ENCODE measurements around the gene GNA15.
"Not testable (repeated sequence)": the region's sequence is repeated elsewhere in the genome, so short reads cannot be mapped to it uniquely, and the experiment has no call there.

The GNA15 gene, protein sequence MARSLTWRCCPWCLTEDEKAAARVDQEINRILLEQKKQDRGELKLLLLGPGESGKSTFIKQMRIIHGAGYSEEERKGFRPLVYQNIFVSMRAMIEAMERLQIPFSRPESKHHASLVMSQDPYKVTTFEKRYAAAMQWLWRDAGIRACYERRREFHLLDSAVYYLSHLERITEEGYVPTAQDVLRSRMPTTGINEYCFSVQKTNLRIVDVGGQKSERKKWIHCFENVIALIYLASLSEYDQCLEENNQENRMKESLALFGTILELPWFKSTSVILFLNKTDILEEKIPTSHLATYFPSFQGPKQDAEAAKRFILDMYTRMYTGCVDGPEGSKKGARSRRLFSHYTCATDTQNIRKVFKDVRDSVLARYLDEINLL

DNA sequence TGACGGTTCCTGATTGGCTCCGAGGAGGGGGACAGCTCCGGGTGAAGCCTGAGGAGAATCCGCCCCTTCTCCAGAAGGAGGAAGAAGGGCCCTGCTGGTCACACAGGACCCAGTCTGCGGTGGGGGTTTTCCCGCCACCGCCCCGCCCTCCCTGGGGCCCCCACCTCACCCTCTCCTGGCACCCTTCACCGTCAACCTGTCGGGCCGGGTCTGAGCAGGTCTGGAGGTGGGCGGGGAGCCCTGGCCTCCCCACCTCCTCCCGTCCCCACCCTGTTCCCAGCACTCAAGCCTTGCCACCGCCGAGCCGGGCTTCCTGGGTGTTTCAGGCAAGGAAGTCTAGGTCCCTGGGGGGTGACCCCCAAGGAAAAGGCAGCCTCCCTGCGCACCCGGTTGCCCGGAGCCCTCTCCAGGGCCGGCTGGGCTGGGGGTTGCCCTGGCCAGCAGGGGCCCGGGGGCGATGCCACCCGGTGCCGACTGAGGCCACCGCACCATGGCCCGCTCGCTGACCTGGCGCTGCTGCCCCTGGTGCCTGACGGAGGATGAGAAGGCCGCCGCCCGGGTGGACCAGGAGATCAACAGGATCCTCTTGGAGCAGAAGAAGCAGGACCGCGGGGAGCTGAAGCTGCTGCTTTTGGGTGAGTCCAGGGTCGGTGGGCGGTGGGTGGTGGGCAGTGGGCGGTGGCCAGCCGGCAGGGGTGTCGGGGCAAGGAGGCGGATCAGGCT is at the start of gene GNA15:
Gene GNA15, plus strand, starts transcription at position 73 of the 723 bp plus-strand sequence. Its CDS starts 418 bp downstream, at position 491.
- DNase-seq (ENCODE audit: low read depth), result peak; percentile 65

DNA sequence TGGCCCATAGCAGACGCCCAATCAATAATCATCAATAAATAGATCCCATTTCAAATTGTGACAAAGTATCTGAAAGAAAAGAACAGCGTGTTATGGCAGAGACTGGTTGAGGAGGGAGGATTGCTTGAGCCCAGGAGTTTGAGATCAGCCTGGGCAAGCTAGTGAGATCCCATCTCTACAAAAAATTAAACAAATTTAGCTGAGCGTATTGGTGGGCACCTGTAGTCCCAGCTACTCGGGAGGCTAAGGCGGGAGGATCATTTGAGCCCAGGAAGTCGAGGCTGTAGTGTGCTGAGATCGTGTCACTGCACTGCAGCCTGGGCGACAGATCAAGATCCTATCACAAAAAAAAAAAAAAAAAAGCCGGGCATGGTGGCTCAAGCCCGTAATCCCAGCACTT is 48.1 kb upstream of the GNA15 start:
- no peak for DNase-seq (ENCODE audit: low read depth)

- DNase-seq (ENCODE audit: low read depth), result not testable (repeated sequence)
Measured at GRCh38 chr19:3089299-3089855, 46.5 kb upstream of the GNA15 start.

DNA sequence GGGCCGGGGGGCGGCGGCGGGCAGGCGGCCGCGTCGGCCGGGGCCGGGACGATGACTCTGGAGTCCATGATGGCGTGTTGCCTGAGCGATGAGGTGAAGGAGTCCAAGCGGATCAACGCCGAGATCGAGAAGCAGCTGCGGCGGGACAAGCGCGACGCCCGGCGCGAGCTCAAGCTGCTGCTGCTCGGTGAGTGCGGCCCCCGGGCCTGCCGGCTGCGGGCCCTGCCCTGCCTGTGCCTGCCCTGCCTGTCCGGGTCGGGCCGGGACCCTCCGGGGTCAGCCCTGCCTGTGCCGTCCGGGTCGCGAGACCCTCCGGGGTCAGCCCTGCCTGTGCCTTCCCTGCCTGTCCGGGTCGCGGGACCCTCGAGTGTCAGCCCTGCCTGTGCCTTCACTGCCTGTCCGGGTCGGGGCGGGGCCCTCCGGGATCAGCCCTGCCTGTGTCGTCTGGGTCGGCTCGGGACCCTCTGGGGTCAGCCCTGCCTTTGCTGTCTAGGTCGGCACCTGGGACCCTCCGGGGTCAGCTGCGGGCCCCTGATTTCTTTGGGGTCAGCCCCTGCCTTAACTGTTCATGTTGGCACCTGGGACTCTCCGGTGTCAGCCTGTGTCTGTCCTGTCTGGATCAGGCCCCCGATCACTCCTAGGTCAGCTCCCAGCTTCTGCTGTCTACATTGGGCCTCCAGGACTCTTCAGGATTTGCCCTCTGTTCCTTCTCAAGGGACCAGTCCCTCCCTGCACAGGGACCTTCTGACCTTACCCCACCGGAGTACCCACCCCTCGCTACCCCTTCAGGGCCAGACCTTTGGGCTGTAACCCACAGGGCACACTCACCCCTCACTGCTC is 41.0 kb upstream of the GNA15 start:
- DNase-seq (ENCODE audit: low read depth), result no peak

- DNase-seq (ENCODE audit: low read depth), result peak; percentile 69
Measured at GRCh38 chr19:3095441-3096191, 40.2 kb upstream of the GNA15 start.

DNA sequence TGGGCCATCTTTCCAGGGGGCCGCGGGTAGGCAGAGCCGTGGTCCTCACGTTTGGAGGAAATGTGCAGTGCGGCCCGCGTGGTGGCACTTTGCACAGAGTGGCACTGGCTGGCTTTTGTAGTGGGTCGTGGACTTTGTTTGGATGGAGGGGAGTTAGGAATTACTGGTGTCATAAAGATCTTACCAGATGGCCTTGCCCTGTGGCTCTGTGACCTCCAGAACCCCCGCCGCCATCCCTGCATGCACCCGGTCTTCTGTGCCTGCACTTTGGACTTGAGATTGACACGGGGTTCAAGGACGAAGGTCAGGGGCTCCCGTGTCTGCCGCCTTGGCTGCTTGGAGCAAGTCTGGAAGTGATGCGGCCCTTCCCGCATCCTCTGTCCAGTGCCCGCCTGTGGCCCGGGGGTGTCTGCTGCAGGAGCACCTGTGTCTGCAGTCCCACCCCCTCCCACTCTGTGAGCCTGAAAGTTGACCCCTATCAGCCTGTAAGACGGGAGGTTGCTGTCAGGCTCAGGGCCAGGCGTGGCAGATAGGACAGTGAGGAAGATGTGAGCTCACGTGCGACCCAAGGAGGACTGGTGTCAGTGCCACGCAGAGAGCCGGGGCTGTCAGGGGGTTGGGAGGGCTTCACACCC is 39.4 kb upstream of the GNA15 start:
- no peak for DNase-seq (ENCODE audit: low read depth)

DNA sequence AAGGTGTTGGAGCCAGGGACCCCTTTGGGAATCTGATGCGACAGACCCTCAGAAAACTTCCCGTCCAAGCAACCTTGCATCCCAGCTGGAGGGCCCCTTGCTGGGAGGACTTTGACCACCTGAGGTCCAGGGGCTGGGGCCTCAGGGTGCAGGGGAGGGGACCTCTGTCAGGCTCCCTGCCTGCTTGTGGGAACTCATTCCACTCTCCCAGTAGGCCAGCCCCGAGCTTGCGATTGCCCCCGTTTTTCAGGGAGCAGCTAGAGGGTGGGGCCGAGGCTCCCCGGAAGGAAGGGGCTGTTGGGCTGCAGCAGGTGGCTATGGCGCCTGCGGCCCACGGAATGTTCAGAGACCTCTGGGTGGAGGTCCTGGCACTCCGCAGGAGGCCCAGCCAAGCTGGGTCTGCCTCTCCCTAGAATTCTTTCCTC is 38.9 kb upstream of the GNA15 start:
- no peak for DNase-seq (ENCODE audit: low read depth)

- no peak for DNase-seq (ENCODE audit: low read depth)
Measured at GRCh38 chr19:3097442-3097871, 38.4 kb upstream of the GNA15 start.

DNA sequence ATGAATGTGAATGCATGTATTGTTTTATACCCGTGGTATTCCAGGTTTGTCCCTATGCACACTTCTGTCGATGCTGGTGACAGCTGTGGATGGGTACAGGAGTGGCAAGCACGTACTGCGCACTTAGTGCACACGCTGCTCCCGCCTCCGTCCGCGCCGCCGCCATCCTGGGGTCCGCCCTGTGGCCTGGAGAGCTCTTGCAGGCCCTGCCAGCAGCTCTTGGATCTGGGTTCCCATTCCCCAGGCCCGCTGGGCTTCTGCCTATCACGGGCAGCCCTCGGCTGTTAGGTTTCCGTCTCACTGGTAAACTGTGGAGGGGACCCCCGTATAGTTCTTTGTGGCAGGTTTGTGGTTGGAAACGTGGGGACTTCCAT is 37.7 kb upstream of the GNA15 start:
- no peak for DNase-seq (ENCODE audit: low read depth)

- no peak for DNase-seq (ENCODE audit: low read depth)
Measured at GRCh38 chr19:3098515-3099346, 37.1 kb upstream of the GNA15 start.

- no peak for DNase-seq (ENCODE audit: low read depth)
Measured at GRCh38 chr19:3099347-3100145, 36.3 kb upstream of the GNA15 start.

- DNase-seq (ENCODE audit: low read depth), result no peak
Measured at GRCh38 chr19:3100331-3100730, 35.5 kb upstream of the GNA15 start.

DNA sequence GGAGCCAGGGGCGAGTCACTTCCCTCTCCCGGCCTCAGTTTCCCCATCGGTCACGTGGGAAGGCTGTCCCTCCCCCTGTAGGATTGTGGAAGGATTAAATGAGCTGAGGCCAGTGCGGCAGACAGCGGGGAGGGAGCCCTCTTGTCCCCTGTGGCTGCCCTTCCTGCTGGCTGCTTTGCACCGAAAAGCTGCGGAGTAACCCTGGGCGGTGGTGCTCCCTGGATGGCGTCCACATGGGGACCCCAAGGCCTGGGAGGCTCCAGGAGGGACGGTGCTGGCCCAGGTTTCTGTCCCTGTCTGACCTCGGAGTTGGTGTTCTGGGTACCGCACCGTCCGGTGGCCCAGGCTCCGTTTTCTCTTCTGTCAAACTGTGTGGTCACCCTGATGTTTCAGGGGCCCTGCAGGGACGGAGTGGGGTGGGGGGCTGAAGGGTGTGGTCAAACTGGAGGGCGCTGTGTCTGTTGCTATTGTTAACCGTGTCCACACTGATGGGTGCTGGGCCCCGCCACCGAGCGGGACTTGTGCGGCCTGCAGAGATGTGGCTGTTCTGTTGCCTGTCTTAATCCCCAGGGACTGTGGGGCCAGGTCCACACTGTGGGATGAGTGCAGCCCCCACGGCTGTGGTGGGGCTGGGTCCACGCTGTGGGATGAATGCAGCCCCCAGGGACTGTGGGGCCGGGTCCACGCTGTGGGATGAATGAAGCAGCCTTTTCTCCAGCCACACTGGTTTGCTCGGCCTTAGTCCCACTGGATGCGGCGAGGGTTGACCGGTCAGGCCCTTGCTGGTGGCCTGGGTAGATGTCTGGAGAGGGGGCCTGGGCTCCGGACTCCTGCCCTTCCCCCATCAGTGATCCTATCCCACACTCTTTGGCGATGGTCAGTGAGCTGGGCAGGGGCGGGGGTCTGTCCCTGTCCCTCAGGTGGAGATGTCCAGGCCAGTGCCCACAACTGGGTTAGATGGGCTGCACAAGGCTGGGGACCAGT is 34.8 kb upstream of the GNA15 start:
- DNase-seq (ENCODE audit: low read depth), result no peak

- no peak for DNase-seq (ENCODE audit: low read depth)
Measured at GRCh38 chr19:3102239-3103140, 33.3 kb upstream of the GNA15 start.

GRCh38 chr19:3104708-3104983 is 31.2 kb upstream of the GNA15 start:
- DNase-seq (ENCODE audit: low read depth), result no peak

DNA sequence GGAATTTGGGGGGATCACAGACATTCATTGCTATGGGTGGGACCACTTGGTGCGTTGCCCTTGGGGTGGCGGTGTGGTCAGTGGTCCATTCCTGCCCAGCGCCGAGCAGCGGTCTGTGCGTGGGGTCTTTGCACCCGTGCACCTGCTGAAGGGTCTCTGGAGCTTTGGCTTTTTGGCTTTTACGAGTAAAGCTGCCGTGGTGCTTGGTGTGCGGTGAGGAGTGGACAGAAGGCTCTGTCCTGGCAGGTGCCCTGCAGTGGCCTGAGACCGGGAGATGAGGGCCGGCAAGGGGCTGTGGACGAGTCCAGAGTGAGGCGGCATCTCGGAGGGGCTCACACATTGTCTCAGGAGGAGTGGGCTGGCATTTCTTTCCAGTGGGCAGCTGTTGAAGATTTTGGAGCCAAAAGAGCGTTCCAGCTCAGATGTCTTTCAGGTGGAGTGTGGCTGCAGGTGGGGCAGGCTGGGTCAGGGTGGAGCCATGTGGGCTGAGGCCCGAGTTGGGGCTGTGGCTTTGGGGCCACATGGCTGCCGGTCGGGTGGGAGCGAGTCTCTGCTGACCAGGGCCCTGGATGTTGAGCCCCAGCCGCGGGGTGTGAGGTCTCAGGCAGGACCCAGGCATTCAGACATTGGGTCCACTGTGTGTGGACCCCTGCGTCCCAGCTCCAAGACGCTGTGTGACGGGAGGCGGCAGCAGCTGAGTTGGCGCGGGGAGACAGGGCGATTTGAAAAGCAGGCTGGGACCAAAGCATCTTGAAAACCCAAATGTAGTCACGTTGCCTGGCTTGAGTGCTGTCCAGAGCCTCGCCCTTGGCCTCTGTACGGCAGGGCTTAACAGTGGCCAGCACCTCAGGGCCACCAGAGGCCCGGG is 30.0 kb upstream of the GNA15 start:
- DNase-seq (ENCODE audit: low read depth), result no peak
